ENCODE results near the gene PDGFRB.

The PDGFRB gene

GRCh38 chr5:150075806-150076205 lies 79.8 kb downstream of the PDGFRB start:
- H3K4me1 ChIP-seq (ENCODE audit: control insufficient read depth, insufficient read depth, low read length), result no peaks in the 10 kb centered on the region
- no peaks in the 10 kb centered on the region for H3K9me3 ChIP-seq (ENCODE audit: control insufficient read depth, low read length)
- WGBS, 2 experiments, result 88 to 93% methylated on average over 4 of the region's 4 CpGs
- no peak overlapping the region for H3K4me3 ChIP-seq (ENCODE audit: insufficient read depth, low read depth, low read length)
- no peak overlapping the region for H3K27ac ChIP-seq (ENCODE audit: insufficient read depth, low read depth, low read length, poor library complexity, severe bottlenecking)
- H3K36me3 ChIP-seq (ENCODE audit: control insufficient read depth, insufficient read depth, low read length), result no peaks in the 10 kb centered on the region
- H3K27me3 ChIP-seq (ENCODE audit: control insufficient read depth, insufficient read depth, low read length, poor library complexity, severe bottlenecking), result no peaks in the 10 kb centered on the region

GRCh38 chr5:150075233-150075632 lies 80.4 kb downstream of the PDGFRB start:
- 93 to 95% methylated on average over 4 of the region's 4 CpGs for WGBS, 2 experiments

GRCh38 chr5:150073677-150074076 lies 82.0 kb downstream of the PDGFRB start:
- Histone ChIP-seq H3K36me3 (ENCODE audit: control insufficient read depth, insufficient read depth, low read length) (no peaks in the 10 kb centered on the region), H3K27ac (ENCODE audit: insufficient read depth, low read depth, low read length, poor library complexity, severe bottlenecking) (no peak overlapping the region), H3K27me3 (ENCODE audit: control insufficient read depth, insufficient read depth, low read length, poor library complexity, severe bottlenecking) (no peaks in the 10 kb centered on the region), H3K4me3 (ENCODE audit: insufficient read depth, low read depth, low read length) (no peak overlapping the region), H3K9me3 (ENCODE audit: control insufficient read depth, low read length) (no peaks in the 10 kb centered on the region), H3K4me1 (ENCODE audit: control insufficient read depth, insufficient read depth, low read length) (no peaks in the 10 kb centered on the region)
- 90 to 92% methylated on average over 3 of the region's 3 CpGs for WGBS, 2 experiments

More at GRCh38 chr5:150075233-150075632, 80.4 kb downstream of the PDGFRB start:
- Histone ChIP-seq H3K4me3 (ENCODE audit: insufficient read depth, low read depth, low read length) (no peak overlapping the region), H3K4me1 (ENCODE audit: control insufficient read depth, insufficient read depth, low read length) (no peaks in the 10 kb centered on the region), H3K27ac (ENCODE audit: insufficient read depth, low read depth, low read length, poor library complexity, severe bottlenecking) (no peak overlapping the region), H3K27me3 (ENCODE audit: control insufficient read depth, insufficient read depth, low read length, poor library complexity, severe bottlenecking) (no peaks in the 10 kb centered on the region), H3K9me3 (ENCODE audit: control insufficient read depth, low read length) (no peaks in the 10 kb centered on the region), H3K36me3 (ENCODE audit: control insufficient read depth, insufficient read depth, low read length) (no peaks in the 10 kb centered on the region)

GRCh38 chr5:150073086-150073625 lies 82.5 kb downstream of the PDGFRB start:
- 92 to 97% methylated on average over 5 of the region's 5 CpGs for WGBS, 2 experiments
- no peak overlapping the region for H3K4me3 ChIP-seq (ENCODE audit: insufficient read depth, low read depth, low read length)

GRCh38 chr5:150070821-150071220 lies 84.8 kb downstream of the PDGFRB start:
- H3K4me1 ChIP-seq (ENCODE audit: control insufficient read depth, insufficient read depth, low read length), result no peaks in the 10 kb centered on the region
- WGBS, 2 experiments, result 91 to 93% methylated on average over 3 of the region's 3 CpGs
- H3K27ac ChIP-seq (ENCODE audit: insufficient read depth, low read depth, low read length, poor library complexity, severe bottlenecking), result no peak overlapping the region
- no peak overlapping the region for H3K4me3 ChIP-seq (ENCODE audit: insufficient read depth, low read depth, low read length)
- H3K36me3 ChIP-seq (ENCODE audit: control insufficient read depth, insufficient read depth, low read length), result no peaks in the 10 kb centered on the region
- no peaks in the 10 kb centered on the region for H3K27me3 ChIP-seq (ENCODE audit: control insufficient read depth, insufficient read depth, low read length, poor library complexity, severe bottlenecking)
- H3K9me3 ChIP-seq (ENCODE audit: control insufficient read depth, low read length), result no peaks in the 10 kb centered on the region

More at GRCh38 chr5:150073086-150073625, 82.5 kb downstream of the PDGFRB start:
- Histone ChIP-seq H3K27me3 (ENCODE audit: control insufficient read depth, insufficient read depth, low read length, poor library complexity, severe bottlenecking) (no peaks in the 10 kb centered on the region), H3K27ac (ENCODE audit: insufficient read depth, low read depth, low read length, poor library complexity, severe bottlenecking) (no peak overlapping the region), H3K36me3 (ENCODE audit: control insufficient read depth, insufficient read depth, low read length) (no peaks in the 10 kb centered on the region), H3K9me3 (ENCODE audit: control insufficient read depth, low read length) (no peaks in the 10 kb centered on the region), H3K4me1 (ENCODE audit: control insufficient read depth, insufficient read depth, low read length) (no peaks in the 10 kb centered on the region)

- 77 to 82% methylated on average over 25 of the region's 25 CpGs for WGBS, 2 experiments
- no peaks in the 10 kb centered on the region for H3K4me1 ChIP-seq (ENCODE audit: control insufficient read depth, insufficient read depth, low read length)
- no peaks in the 10 kb centered on the region for H3K27me3 ChIP-seq (ENCODE audit: control insufficient read depth, insufficient read depth, low read length, poor library complexity, severe bottlenecking)
These were observed 85.7 kb downstream of the PDGFRB start for GRCh38 chr5:150069672-150070627.

GRCh38 chr5:150068961-150069645 lies 86.5 kb downstream of the PDGFRB start:
- Histone ChIP-seq H3K9me3 (ENCODE audit: control insufficient read depth, low read length) (no peaks in the 10 kb centered on the region), H3K27ac (ENCODE audit: insufficient read depth, low read depth, low read length, poor library complexity, severe bottlenecking) (no peak overlapping the region), H3K27me3 (ENCODE audit: control insufficient read depth, insufficient read depth, low read length, poor library complexity, severe bottlenecking) (no peaks in the 10 kb centered on the region), H3K36me3 (ENCODE audit: control insufficient read depth, insufficient read depth, low read length) (no peaks in the 10 kb centered on the region), H3K4me3 (ENCODE audit: insufficient read depth, low read depth, low read length) (no peak overlapping the region), H3K4me1 (ENCODE audit: control insufficient read depth, insufficient read depth, low read length) (peaks cover 7% of the 10 kb centered on the region)
- 91 to 95% methylated on average over 12 of the region's 12 CpGs for WGBS, 2 experiments

More at GRCh38 chr5:150069672-150070627, 85.7 kb downstream of the PDGFRB start:
- no peaks in the 10 kb centered on the region for H3K36me3 ChIP-seq (ENCODE audit: control insufficient read depth, insufficient read depth, low read length)
- H3K27ac ChIP-seq (ENCODE audit: insufficient read depth, low read depth, low read length, poor library complexity, severe bottlenecking), result no peak overlapping the region
- no peak overlapping the region for H3K4me3 ChIP-seq (ENCODE audit: insufficient read depth, low read depth, low read length)
- no peaks in the 10 kb centered on the region for H3K9me3 ChIP-seq (ENCODE audit: control insufficient read depth, low read length)

GRCh38 chr5:150068472-150068871 lies 87.2 kb downstream of the PDGFRB start:
- no peaks in the 10 kb centered on the region for H3K27me3 ChIP-seq (ENCODE audit: control insufficient read depth, insufficient read depth, low read length, poor library complexity, severe bottlenecking)
- WGBS, 2 experiments, result 88 to 92% methylated on average over 4 of the region's 4 CpGs
- no peak overlapping the region for H3K27ac ChIP-seq (ENCODE audit: insufficient read depth, low read depth, low read length, poor library complexity, severe bottlenecking)
- no peaks in the 10 kb centered on the region for H3K36me3 ChIP-seq (ENCODE audit: control insufficient read depth, insufficient read depth, low read length)
- no peak overlapping the region for H3K4me3 ChIP-seq (ENCODE audit: insufficient read depth, low read depth, low read length)
- H3K4me1 ChIP-seq (ENCODE audit: control insufficient read depth, insufficient read depth, low read length), result peaks cover 8% of the 10 kb centered on the region
- no peaks in the 10 kb centered on the region for H3K9me3 ChIP-seq (ENCODE audit: control insufficient read depth, low read length)

- Histone ChIP-seq H3K9me3 (ENCODE audit: control insufficient read depth, low read length) (no peaks in the 10 kb centered on the region), H3K4me3 (ENCODE audit: insufficient read depth, low read depth, low read length) (no peak overlapping the region), H3K36me3 (ENCODE audit: control insufficient read depth, insufficient read depth, low read length) (no peaks in the 10 kb centered on the region), H3K27ac (ENCODE audit: insufficient read depth, low read depth, low read length, poor library complexity, severe bottlenecking) (no peak overlapping the region), H3K4me1 (ENCODE audit: control insufficient read depth, insufficient read depth, low read length) (peaks cover 8% of the 10 kb centered on the region), H3K27me3 (ENCODE audit: control insufficient read depth, insufficient read depth, low read length, poor library complexity, severe bottlenecking) (no peaks in the 10 kb centered on the region)
- 95% methylated on average over 6 of the region's 6 CpGs for WGBS, 2 experiments
These were observed 87.6 kb downstream of the PDGFRB start for GRCh38 chr5:150068071-150068470.

- no peak overlapping the region for H3K4me3 ChIP-seq (ENCODE audit: insufficient read depth, low read depth, low read length)
- no peaks in the 10 kb centered on the region for H3K9me3 ChIP-seq (ENCODE audit: control insufficient read depth, low read length)
- H3K4me1 ChIP-seq (ENCODE audit: control insufficient read depth, insufficient read depth, low read length), result peaks cover 8% of the 10 kb centered on the region
- H3K27ac ChIP-seq (ENCODE audit: insufficient read depth, low read depth, low read length, poor library complexity, severe bottlenecking), result no peak overlapping the region
- WGBS, 2 experiments, result 93 to 95% methylated on average over 6 of the region's 6 CpGs
- H3K27me3 ChIP-seq (ENCODE audit: control insufficient read depth, insufficient read depth, low read length, poor library complexity, severe bottlenecking), result no peaks in the 10 kb centered on the region
- no peaks in the 10 kb centered on the region for H3K36me3 ChIP-seq (ENCODE audit: control insufficient read depth, insufficient read depth, low read length)
These were observed 88.2 kb downstream of the PDGFRB start for GRCh38 chr5:150067405-150067960.

Measured in ectodermal cell (in vitro differentiated cells).